HCT116 (cell line): ENCODE measurements around the gene CDC14B.

Experiments
- CTCF ChIP-seq, 3 experiments: fragments of 200-600 bp in 1 of 3; sonication (generic) in 1 of 3; IDR thresholded peaks in 2 of 3; conservative IDR thresholded peaks in 1 of 3; 2 replicates each; pipeline ENCODE4 v1.5.1; 2012 to 2017; ENCODE audit warnings: low read depth in 2 of 3, low read length in 2 of 3, antibody characterized with exemption in 1 of 3, borderline replicate concordance in 1 of 3, control low read depth in 1 of 3, mild to moderate bottlenecking in 1 of 3, mixed read lengths in 1 of 3, mixed run types in 1 of 3, moderate library complexity in 1 of 3; ENCODE audit not compliant: insufficient read depth in 1 of 3
- EGR1 ChIP-seq: IDR thresholded peaks from 2 replicates; pipeline ENCODE4 v1.6.1; 2012; ENCODE audit warnings: low read depth
- RAD21 ChIP-seq: IDR thresholded peaks from 2 replicates; pipeline ENCODE4 v1.6.1; 2012; ENCODE audit warnings: low read depth, mild to moderate bottlenecking
- SP1 ChIP-seq: IDR thresholded peaks from 2 replicates; pipeline ENCODE4 v1.6.1; 2012; ENCODE audit warnings: low read depth

- TF ChIP-seq CTCF (IDR thresholded peaks at IDR 0.05 in 2 of 3, conservative IDR thresholded peaks at IDR 0.05 in 1 of 3; ENCODE audit: borderline replicate concordance in 1 of 3, insufficient read depth in 1 of 3, low read depth in 2 of 3, low read length in 2 of 3) (no peak), SP1 (no peak), RAD21 (no peak), EGR1 (no peak)
Measured at GRCh38 chr9:96522366-96522765, 97.3 kb downstream of the CDC14B start.
